HUES48 (cell line): ENCODE measurements around the gene FERD3L.
"Not testable (repeated sequence)": the region's sequence is repeated elsewhere in the genome, so short reads cannot be mapped to it uniquely, and the experiment has no call there.

ENCODE experiments used
- H3K27ac ChIP-seq: one replicate; pipeline ENCODE4 v1.7.0; 2013; ENCODE audit warnings: low read depth, low read length, inconsistent platforms
- H3K27me3 ChIP-seq: 2 replicates; pipeline ENCODE4 v1.6.1; 2013; ENCODE audit warnings: mild to moderate bottlenecking, low read length; ENCODE audit not compliant: control insufficient read depth, insufficient read depth
- H3K36me3 ChIP-seq: 2 replicates; pipeline ENCODE4 v1.6.1; 2013; ENCODE audit warnings: low read length; ENCODE audit not compliant: control insufficient read depth, insufficient read depth
- H3K4me1 ChIP-seq: 2 replicates; pipeline ENCODE4 v1.6.1; 2013; ENCODE audit warnings: mild to moderate bottlenecking, low read length; ENCODE audit not compliant: control insufficient read depth, insufficient read depth
- H3K4me3 ChIP-seq: 2 replicates; pipeline ENCODE4 v1.5.1; 2013; ENCODE audit warnings: mild to moderate bottlenecking, low read depth, low read length
- H3K9ac ChIP-seq: 2 replicates; pipeline ENCODE4 v1.6.1; 2013; ENCODE audit warnings: mild to moderate bottlenecking, low read depth, low read length, moderate library complexity
- H3K9me3 ChIP-seq: 2 replicates; pipeline ENCODE4 v1.6.1; 2013; ENCODE audit warnings: low read length; ENCODE audit not compliant: control insufficient read depth, insufficient read depth

Gene FERD3L, protein sequence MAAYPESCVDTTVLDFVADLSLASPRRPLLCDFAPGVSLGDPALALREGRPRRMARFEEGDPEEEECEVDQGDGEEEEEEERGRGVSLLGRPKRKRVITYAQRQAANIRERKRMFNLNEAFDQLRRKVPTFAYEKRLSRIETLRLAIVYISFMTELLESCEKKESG

DNA sequence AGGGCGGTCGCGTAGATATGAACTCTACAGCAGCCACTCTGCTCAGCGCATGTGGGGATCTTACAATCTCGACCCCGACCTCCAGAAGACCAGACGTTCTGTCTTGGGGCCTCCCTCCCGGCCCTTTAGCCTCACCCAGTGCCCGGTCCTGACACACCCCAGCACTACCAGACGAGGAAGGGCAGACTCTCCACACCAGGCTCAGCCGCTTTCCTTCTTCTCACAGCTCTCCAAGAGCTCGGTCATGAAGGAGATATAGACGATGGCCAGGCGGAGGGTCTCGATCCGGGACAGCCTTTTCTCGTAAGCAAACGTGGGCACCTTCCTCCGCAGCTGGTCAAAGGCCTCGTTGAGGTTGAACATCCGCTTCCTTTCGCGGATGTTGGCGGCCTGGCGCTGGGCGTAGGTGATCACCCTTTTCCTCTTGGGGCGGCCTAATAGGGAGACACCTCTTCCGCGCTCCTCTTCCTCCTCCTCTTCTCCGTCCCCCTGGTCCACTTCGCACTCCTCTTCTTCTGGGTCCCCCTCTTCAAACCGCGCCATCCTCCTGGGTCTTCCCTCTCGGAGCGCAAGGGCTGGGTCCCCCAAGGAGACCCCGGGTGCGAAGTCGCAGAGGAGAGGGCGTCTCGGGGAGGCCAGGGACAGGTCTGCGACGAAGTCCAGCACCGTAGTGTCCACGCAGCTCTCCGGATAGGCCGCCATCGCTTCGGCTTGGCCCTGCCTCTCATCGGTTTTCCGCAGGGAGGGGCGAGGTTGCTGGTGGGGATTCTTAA, at the start of gene FERD3L:
Gene FERD3L (minus strand): TSS at position 761 of the 773 bp plus-strand sequence. CDS start 59 bp downstream, at position 702.
- H3K9me3 ChIP-seq, result no peaks in the 10 kb centered on the region
- peaks cover 42% of the 10 kb centered on the region for H3K4me1 ChIP-seq
- H3K36me3 ChIP-seq, result no peaks in the 10 kb centered on the region
- H3K27ac ChIP-seq, result peak within 1 kb of the TSS; percentile 26
- H3K27me3 ChIP-seq, result peaks cover 82% of the 10 kb centered on the region
- peak within 1 kb of the TSS; percentile 68 for H3K4me3 ChIP-seq
- no peak within 1 kb of the TSS for H3K9ac ChIP-seq

DNA sequence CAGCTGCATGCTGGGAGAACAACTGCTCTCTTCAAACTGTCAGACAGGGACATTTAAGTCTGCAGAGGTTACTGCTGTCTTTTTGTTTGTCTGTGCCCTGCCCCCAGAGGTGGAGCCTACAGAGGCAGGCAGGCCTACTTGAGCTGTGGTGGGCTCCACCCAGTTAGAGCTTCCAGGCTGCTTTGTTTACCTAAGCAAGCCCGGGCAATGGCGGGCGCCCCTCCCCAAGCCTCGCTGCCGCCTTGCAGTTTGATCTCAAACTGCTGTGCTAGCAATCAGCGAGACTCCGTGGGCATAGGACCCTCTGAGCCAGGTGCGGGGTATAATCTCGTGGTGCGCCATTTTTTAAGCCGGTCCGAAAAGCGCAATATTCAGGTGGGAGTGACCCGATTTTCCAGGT, 49.2 kb upstream of the FERD3L start:
- H3K9ac ChIP-seq, H3K27me3 ChIP-seq, H3K36me3 ChIP-seq, H3K9me3 ChIP-seq, H3K4me1 ChIP-seq, H3K27ac ChIP-seq: not testable (repeated sequence)
- H3K4me3 ChIP-seq, result peak overlapping the region; percentile 57

DNA sequence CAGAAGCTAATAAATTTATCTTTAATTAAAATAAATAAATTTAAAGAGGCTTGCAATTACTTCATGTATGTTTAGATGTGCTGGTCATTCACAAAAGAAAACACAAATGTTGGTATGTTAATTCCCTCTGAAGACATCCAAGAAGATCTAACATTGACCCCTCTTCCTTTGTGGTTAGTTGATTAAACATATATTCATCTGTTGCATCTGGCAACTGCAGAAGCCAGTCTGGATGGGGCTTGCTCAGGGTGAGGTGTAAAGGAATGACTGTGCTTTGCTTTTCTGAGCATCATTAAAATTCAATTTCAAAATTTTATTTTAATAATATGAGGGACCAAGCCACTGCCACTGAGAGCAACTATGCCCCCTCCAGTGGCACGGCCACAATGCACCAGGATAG, 36.4 kb upstream of the FERD3L start:
- H3K9me3 ChIP-seq, result no peaks in the 10 kb centered on the region
- H3K4me3 ChIP-seq, result no peak overlapping the region
- H3K36me3 ChIP-seq, result no peaks in the 10 kb centered on the region
- H3K4me1 ChIP-seq, result no peaks in the 10 kb centered on the region
- no peak overlapping the region for H3K27ac ChIP-seq
- H3K27me3 ChIP-seq, result no peaks in the 10 kb centered on the region
- H3K9ac ChIP-seq, result no peak overlapping the region

DNA sequence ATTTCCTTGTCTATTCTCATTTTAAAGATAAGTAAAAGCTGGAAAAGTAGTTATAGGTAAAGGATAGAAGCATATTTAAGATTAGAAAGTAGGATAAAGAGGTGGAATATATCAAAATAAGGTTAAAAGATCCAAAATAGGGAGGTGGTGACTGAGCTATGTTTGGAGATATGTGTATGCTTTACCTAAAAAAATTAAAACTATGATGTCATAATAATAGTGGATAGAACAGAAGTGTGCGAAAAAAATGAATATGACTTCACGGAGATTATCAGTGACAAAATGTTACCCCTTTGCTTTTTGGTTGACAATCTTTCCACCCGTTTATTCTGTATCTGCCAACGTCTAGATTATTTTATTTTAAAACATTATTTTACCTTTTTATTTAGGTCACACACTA, 33.4 kb upstream of the FERD3L start:
- Histone ChIP-seq H3K27ac (no peak overlapping the region), H3K36me3 (no peaks in the 10 kb centered on the region), H3K27me3 (no peaks in the 10 kb centered on the region), H3K4me3 (no peak overlapping the region), H3K9ac (no peak overlapping the region), H3K4me1 (peaks cover 13% of the 10 kb centered on the region), H3K9me3 (no peaks in the 10 kb centered on the region)

DNA sequence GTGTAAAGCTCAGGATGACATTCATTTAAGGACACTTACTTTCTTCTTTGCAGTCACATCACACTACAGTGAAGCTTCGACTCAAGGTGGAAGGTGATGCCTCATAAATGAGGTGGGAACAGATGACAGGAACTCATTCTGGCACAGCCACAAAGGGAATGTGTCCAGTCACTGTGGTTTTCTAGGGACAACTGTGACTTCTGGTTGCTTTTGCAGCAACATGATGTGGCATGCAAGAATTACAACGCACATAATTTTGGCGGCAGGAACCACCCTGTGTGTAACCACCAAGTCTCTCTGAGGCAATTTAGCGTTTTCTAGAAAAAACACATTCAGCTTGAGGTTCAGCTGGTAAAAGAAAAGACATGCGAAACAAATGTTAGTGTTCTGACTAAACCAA, 32.0 kb upstream of the FERD3L start:
- Histone ChIP-seq H3K27me3 (no peaks in the 10 kb centered on the region), H3K4me1 (peaks cover 13% of the 10 kb centered on the region), H3K9me3 (no peaks in the 10 kb centered on the region), H3K9ac (no peak overlapping the region), H3K27ac (no peak overlapping the region), H3K4me3 (no peak overlapping the region), H3K36me3 (no peaks in the 10 kb centered on the region)

DNA sequence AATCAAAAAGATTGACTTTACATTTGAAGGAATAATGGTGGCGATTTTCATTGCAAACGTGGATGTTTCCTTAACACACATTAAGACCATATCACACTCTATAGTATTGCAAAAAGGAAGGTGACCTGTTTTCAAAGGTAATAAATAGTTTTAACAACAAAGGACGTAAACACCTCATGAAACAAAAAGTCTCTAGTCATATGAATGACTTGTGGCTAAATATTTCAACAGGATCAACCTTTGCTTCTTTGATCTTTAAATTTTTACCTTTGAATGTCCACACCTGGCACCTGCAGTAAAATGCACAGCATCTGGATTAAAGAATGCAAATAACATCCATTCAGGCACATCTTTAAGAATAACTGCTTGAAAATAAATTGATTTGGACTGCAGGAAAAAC, 30.0 kb upstream of the FERD3L start:
- H3K9me3 ChIP-seq, result no peaks in the 10 kb centered on the region
- H3K27me3 ChIP-seq, result no peaks in the 10 kb centered on the region
- H3K4me1 ChIP-seq, result peaks cover 13% of the 10 kb centered on the region
- no peak overlapping the region for H3K27ac ChIP-seq
- H3K36me3 ChIP-seq, result no peaks in the 10 kb centered on the region
- no peak overlapping the region for H3K9ac ChIP-seq
- H3K4me3 ChIP-seq, result no peak overlapping the region

DNA sequence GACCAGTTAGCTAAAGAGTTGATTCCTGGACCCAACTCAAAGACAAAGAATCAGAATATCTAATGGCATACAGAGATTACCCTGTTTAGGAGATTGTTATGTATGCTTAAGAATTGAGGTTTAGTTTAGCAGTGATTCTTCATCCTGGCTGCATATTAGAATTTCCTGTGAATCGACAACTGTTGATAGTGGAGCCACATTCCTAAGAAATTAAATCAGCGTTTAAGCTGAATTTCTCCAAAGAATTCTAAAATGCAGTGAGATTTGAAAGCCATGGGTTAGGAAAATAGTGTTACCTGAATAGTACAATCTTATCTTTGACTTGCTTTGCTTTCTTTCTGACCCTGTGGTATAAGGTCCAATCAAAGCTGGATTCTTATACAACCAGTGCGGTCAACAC, 16.4 kb upstream of the FERD3L start:
- Histone ChIP-seq H3K9me3 (no peaks in the 10 kb centered on the region), H3K4me1 (no peaks in the 10 kb centered on the region; the same call in 1 of the 2 replicates), H3K27ac (no peak overlapping the region), H3K4me3 (no peak overlapping the region), H3K36me3 (no peaks in the 10 kb centered on the region), H3K9ac (no peak overlapping the region), H3K27me3 (no peaks in the 10 kb centered on the region)

DNA sequence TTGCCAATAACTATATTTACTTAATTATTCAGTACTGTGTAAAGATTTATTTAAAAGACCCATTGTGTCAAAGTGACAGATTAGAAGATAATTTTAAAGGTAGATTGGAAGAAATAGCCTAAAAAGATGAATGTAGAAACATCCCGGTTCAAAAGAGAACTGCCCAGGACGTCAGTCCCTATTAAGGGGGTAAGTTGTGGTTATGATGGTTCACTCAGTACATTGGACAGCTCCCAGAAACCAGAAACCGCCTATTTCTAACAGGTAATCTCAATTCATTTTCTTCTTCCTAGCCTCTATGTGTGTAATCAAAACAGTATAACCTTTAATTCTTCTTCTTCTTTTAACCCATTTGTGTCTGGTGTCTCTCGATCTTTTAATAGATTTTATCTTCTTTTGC, 1.5 kb upstream of the FERD3L start:
- Histone ChIP-seq H3K9ac (no peak overlapping the region), H3K36me3 (no peaks in the 10 kb centered on the region), H3K27ac (no peak overlapping the region), H3K4me3 (peak overlapping the region; percentile 68; the same call in 1 of the 2 replicates), H3K9me3 (no peaks in the 10 kb centered on the region), H3K4me1 (peaks cover 42% of the 10 kb centered on the region), H3K27me3 (peaks cover 63% of the 10 kb centered on the region)

DNA sequence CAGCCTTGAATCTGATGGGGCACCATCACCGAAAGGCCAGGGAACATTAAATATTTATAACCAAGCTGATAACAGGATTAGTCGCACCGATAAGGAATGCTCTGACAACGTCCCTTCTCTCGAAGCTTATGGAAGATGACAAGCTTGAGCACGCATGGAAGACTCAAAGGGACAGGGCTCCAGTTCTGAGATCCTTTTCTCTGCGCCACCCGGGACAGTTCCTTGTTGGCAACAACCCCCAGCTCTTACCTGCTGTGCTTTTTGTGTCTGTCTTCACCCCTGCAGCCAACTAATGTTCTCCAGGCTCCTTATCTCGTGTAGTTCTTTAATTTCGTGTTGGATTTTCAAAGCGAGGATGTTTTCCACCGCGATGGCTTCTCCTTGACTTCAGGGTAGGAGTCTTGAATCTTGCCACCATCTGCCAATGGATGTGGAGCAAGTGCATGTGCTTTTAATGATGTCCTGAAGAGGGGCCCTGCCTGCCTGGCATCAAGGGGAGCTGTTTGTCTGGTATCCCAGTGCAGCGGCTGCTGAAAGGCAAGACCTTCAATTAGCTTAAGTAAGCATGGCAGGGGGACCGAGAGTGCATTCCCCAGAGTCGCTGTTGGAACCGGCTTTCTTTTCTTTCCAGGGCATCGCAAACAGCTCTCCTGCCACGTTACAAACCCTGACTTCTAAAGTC, 354 bp upstream of the FERD3L start:
- Histone ChIP-seq H3K4me1 (peaks cover 42% of the 10 kb centered on the region), H3K9me3 (no peaks in the 10 kb centered on the region), H3K36me3 (no peaks in the 10 kb centered on the region), H3K27me3 (peaks cover 74% of the 10 kb centered on the region), H3K9ac (no peak overlapping the region), H3K27ac (peak overlapping the region; percentile 26), H3K4me3 (peak overlapping the region; percentile 68)

DNA sequence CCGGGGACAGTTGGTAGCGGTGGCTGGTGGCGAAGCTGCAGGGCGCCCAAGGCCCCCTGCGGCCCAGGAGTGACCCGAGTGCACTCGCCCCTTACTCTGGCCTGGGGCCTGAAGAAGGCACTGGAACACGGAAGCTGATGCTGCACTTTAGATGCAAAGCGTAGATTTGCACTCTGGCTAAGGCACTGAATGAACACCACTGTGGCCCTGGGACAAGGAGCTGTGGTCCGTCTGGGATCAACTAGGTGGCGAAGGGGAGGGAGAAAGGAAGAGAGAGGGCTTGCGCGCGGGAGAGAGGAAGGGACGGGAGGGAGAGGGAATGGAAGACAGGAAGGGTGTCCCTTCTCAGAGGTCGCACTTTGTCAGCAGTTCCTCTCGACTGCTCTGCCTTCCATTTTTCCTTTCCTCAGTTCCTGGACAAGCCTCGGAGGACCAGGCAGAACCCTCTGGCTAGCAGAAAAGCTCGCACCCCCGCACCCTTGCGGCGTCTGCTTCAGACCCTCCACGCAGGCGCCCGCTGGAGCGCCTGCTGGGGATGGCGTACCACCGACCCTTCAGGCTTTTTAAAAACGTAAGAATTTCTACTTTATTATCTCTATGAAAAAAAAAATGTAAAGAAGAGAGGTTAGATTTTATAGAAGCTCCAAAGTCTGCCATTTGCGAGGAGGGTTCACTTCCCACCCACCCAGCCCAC, 1.2 kb downstream of the FERD3L start:
- Histone ChIP-seq H3K4me1 (peaks cover 42% of the 10 kb centered on the region), H3K36me3 (no peaks in the 10 kb centered on the region), H3K9me3 (no peaks in the 10 kb centered on the region), H3K27me3 (peaks cover 87% of the 10 kb centered on the region), H3K9ac (no peak overlapping the region), H3K27ac (no peak overlapping the region), H3K4me3 (peak overlapping the region; percentile 68)
